PC-3 (cell line): ENCODE measurements around the gene TCF12.

Experiments
- CTCF ChIP-seq: fragments of 300-600 bp; sonication (generic); conservative IDR thresholded peaks from 2 replicates; pipeline ENCODE4 v1.5.1; 2017; ENCODE audit warnings: antibody characterized with exemption, low read depth, mild to moderate bottlenecking, low read length
- EZH2 ChIP-seq: fragments of 300-600 bp; sonication (generic); IDR thresholded peaks from one replicate; pipeline ENCODE4 v1.6.1; 2017; ENCODE audit warnings: antibody characterized with exemption, mild to moderate bottlenecking, low read length; ENCODE audit not compliant: unreplicated experiment

DNA sequence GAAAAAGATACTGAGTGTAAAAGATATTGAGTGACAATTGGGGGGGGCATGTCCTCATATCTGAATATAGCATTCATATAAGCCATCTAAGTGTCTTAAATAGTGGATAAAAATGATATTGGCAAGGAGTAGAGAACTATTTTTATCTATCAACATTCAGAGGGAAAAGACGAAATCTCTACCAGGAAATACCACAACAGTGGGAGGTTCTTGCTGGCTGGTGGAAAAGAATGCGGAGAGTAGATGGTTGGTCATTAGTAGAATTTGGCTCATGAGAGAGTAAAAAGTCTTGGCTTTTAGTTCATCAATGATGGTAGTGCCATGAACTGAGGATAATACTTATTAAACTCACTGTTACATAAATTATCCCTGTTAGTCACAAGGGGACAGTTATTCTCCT is 4.8 kb upstream of the TCF12 start:
- TF ChIP-seq CTCF (no peak), EZH2 (no peak)
